Measurements from ENCODE around the gene ANKRD10. TPM values are rescaled to one million over a fixed set of nuclear protein-coding genes. Genes with fewer than 3 reads are reported as not detected.

The ANKRD10 gene
- total RNA-seq, 1 experiment from 2014 or later = 159 TPM

DNA sequence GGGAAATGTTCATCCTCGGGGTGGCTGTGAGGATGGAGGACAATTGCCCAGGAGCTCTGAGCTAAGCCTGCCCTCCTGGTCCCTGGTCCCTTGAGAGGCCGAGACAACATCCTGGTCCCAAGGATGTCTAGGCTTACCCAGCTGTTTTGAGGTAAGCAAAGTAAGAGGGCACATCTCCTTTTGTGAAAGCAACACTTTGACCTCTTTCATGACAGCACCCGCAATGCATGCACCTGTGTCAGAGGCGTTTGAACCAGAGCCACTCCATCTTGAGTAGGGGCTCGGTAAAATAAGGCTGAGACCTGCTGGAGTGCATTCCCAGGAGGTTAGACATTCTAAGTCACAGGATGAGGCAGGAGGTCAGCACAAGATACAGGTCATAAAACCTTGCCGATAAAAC, 43.1 kb upstream of the ANKRD10 start:
- Histone ChIP-seq H4K8ac (replicated peaks; ENCODE audit: insufficient read length, low read depth, low read length) (no peak overlapping the region), H3K27me3 (ENCODE audit: insufficient read depth, low read length) (no peaks in the 10 kb centered on the region), H3K79me2 (ENCODE audit: insufficient read depth, low read length) (no peaks in the 10 kb centered on the region), H3K4me2 (ENCODE audit: insufficient read depth, insufficient read length, low read length) (no peak overlapping the region), H2BK12ac (ENCODE audit: insufficient read length, low read depth, low read length) (no peak overlapping the region), H3K18ac (ENCODE audit: insufficient read length, low read depth, low read length) (no peak overlapping the region), H2AK5ac (ENCODE audit: insufficient read length, low read length) (no peak overlapping the region), H2BK5ac (ENCODE audit: insufficient read length, low read length) (no peak overlapping the region), H3K79me1 (ENCODE audit: insufficient read depth, low read depth, low read length, poor library complexity, severe bottlenecking) (no peaks in the 10 kb centered on the region), H3T11ph (ENCODE audit: low read length) (no peak overlapping the region), H2AFZ (ENCODE audit: low read length) (no peak overlapping the region), H3K4ac (ENCODE audit: low read depth, low read length) (no peak overlapping the region), H4K5ac (ENCODE audit: insufficient read length, low read depth, low read length) (no peak overlapping the region), H2BK15ac (ENCODE audit: low read depth, low read length) (no peak overlapping the region), H3K56ac (ENCODE audit: insufficient read length, low read depth, low read length) (no peak overlapping the region), H3K23me2 (ENCODE audit: insufficient read length, low read depth, low read length, poor library complexity, severe bottlenecking) (no peaks in the 10 kb centered on the region), H3K14ac (ENCODE audit: insufficient read depth, low read length) (no peak overlapping the region), H3K9ac (ENCODE audit: extremely low read depth, insufficient read length, low read length) (no peak overlapping the region), H4K91ac (ENCODE audit: insufficient read length, low read depth, low read length) (no peak overlapping the region), H2BK120ac (ENCODE audit: low read depth, low read length, poor library complexity, severe bottlenecking) (no peak overlapping the region), H3K9me3 (ENCODE audit: control insufficient read depth, low read depth, low read length) (no peaks in the 10 kb centered on the region), H2BK20ac (ENCODE audit: low read depth, low read length, poor library complexity, severe bottlenecking) (no peak overlapping the region), H4K20me1 (ENCODE audit: control insufficient read depth, insufficient read depth, insufficient read length) (no peaks in the 10 kb centered on the region), H3K4me1 (ENCODE audit: insufficient read depth, low read length) (no peaks in the 10 kb centered on the region), H3K23ac (ENCODE audit: insufficient read length, low read depth, low read length) (no peak overlapping the region), H3K27ac (ENCODE audit: insufficient read length, low read depth, low read length) (no peak overlapping the region)
- Mint-ChIP-seq H3K36me3 (ENCODE audit: insufficient read depth in 1 of 3, low read depth in 3 of 3) (peaks cover 4 to 15% (median 12%) of the 10 kb centered on the region in 3 experiments; a peak in 6 of 7 replicates), H3K9me3 (peaks cover 29 to 36% of the 10 kb centered on the region in 2 experiments), H3K4me3 (no peak overlapping the region), H3K27me3 (ENCODE audit: low read depth) (no peaks in the 10 kb centered on the region; the same call in 1 of the 2 replicates), H3K4me1 (no peaks in the 10 kb centered on the region), H3K27ac (no peak overlapping the region)
- no peak for DNase-seq
- TF ChIP-seq, protein P1, sequence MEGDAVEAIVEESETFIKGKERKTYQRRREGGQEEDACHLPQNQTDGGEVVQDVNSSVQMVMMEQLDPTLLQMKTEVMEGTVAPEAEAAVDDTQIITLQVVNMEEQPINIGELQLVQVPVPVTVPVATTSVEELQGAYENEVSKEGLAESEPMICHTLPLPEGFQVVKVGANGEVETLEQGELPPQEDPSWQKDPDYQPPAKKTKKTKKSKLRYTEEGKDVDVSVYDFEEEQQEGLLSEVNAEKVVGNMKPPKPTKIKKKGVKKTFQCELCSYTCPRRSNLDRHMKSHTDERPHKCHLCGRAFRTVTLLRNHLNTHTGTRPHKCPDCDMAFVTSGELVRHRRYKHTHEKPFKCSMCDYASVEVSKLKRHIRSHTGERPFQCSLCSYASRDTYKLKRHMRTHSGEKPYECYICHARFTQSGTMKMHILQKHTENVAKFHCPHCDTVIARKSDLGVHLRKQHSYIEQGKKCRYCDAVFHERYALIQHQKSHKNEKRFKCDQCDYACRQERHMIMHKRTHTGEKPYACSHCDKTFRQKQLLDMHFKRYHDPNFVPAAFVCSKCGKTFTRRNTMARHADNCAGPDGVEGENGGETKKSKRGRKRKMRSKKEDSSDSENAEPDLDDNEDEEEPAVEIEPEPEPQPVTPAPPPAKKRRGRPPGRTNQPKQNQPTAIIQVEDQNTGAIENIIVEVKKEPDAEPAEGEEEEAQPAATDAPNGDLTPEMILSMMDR (conservative IDR thresholded peaks at IDR 0.05) = no peak
- WGBS (ENCODE audit: extremely low coverage, insufficient read length, low lambda C conversion rate) = no CpG with 5 or more reads among the region's 6 CpGs
